ENCODE results near the gene TMOD2. TPM values are rescaled to one million over a fixed set of nuclear protein-coding genes. Genes with fewer than 3 reads are reported as not detected.

TMOD2 gene
- total RNA-seq, 2 experiments from 2014 or later = 5.6 to 6.9 TPM

DNA sequence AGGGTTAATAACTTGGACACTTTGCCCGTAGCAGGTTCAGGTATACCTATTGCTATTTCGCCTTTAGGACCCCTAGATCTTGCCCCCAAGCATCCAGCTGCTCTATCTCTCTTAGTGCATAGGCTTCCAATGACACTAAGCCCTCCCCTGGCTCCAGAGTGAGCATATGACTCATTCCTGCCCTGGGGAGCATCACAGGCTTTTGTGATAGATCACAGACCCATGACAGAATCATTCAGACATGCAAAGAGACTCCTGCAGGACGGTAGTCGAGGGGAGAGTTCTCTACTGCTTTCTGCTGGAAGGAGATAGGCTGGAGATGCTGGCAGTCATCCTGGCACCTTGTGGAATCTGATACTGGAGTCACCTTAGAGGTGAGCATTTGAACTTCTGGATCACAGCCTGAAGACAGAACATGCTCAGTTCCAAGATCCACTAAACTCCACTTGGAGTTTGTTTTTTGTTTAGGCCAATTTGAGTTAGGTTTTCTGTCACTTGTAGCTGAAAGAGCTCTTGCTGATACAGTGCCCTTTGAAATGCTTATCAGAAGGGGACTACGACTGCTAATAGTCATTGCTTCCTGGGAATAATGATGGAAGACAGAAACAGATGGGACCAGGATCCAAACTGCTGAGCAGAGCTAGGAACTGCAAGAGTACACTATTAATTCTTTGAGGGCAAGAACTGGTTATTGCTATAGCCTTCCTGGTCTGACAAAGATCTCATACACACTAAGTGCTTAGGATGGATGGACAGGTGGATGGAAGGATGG is 24.9 kb upstream of the TMOD2 start:
- Histone ChIP-seq H3K36me3 (ENCODE audit: insufficient read depth, low read length) (peaks cover 27% of the 10 kb centered on the region), H3K27ac (ENCODE audit: low read depth in 1 of 2, low read length in 2 of 2) (no peak overlapping the region), H3K27me3 (ENCODE audit: control insufficient read depth in 1 of 2, insufficient read depth in 2 of 2, low read length in 2 of 2) (no peaks in the 10 kb centered on the region), H3K4me3 (ENCODE audit: low read length) (no peak overlapping the region), H3K4me1 (ENCODE audit: insufficient read depth, low read length) (peaks cover 35% of the 10 kb centered on the region), H3K9me3 (ENCODE audit: control insufficient read depth in 1 of 2, insufficient read depth in 1 of 2, low read length in 2 of 2) (no peaks in the 10 kb centered on the region)
- H3K4me1 Mint-ChIP-seq (ENCODE audit: low read depth) = peaks cover 65% of the 10 kb centered on the region
- no peaks in the 10 kb centered on the region for H3K9me3 Mint-ChIP-seq
- intact Hi-C loops (cut with DNase I, micrococcal nuclease) = no loop called here
- peak; percentile 69 for ATAC-seq (ENCODE audit: poor library complexity)
- H3K27ac Mint-ChIP-seq = peak overlapping the region; percentile 62
- H3K27me3 Mint-ChIP-seq = no peaks in the 10 kb centered on the region
- ChIA-PET POLR2A (interaction anchor here (0.6 to 2.6 kb wide), 2 partner anchors 11 to 50 kb away, joined by 3 to 14 read pairs; partner anchors contain the start of gene LYSMD2), CTCF (interaction anchor here (0.9 to 1.9 kb wide), 2 partner anchors 50 to 77 kb away, joined by 3 to 6 read pairs; no protein-coding TSS in a partner anchor)
- peak in 10 of 14 experiments; percentile 7 to 67 (median 25) for DNase-seq
- peak overlapping the region; percentile 52 for H3K4me3 Mint-ChIP-seq
- H3K36me3 Mint-ChIP-seq (ENCODE audit: low read depth) = peaks cover 51% of the 10 kb centered on the region
- TF ChIP-seq, protein P1, sequence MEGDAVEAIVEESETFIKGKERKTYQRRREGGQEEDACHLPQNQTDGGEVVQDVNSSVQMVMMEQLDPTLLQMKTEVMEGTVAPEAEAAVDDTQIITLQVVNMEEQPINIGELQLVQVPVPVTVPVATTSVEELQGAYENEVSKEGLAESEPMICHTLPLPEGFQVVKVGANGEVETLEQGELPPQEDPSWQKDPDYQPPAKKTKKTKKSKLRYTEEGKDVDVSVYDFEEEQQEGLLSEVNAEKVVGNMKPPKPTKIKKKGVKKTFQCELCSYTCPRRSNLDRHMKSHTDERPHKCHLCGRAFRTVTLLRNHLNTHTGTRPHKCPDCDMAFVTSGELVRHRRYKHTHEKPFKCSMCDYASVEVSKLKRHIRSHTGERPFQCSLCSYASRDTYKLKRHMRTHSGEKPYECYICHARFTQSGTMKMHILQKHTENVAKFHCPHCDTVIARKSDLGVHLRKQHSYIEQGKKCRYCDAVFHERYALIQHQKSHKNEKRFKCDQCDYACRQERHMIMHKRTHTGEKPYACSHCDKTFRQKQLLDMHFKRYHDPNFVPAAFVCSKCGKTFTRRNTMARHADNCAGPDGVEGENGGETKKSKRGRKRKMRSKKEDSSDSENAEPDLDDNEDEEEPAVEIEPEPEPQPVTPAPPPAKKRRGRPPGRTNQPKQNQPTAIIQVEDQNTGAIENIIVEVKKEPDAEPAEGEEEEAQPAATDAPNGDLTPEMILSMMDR (IDR thresholded peaks at IDR 0.05) = no peak

GRCh38 chr15:51727141-51727897 is 24.1 kb upstream of the TMOD2 start:
- intact Hi-C loops (cut with DNase I, micrococcal nuclease) = no loop called here
- DNase-seq = peak in 5 of 14 experiments; percentile 12 to 51 (median 29)
- POLR2A ChIA-PET = interaction anchor here (0.6 to 2.6 kb wide), 3 partner anchors 10 to 49 kb away, joined by 3 to 14 read pairs (median 6); partner anchors contain the start of gene LYSMD2
- peaks cover 40% of the 10 kb centered on the region for H3K4me1 ChIP-seq (ENCODE audit: insufficient read depth, low read length)
- ATAC-seq (ENCODE audit: poor library complexity) = peak; percentile 21
- Mint-ChIP-seq H3K4me1 (ENCODE audit: low read depth) (peaks cover 68% of the 10 kb centered on the region), H3K27me3 (no peaks in the 10 kb centered on the region), H3K4me3 (no peak overlapping the region), H3K27ac (peak overlapping the region; percentile 62), H3K9me3 (no peaks in the 10 kb centered on the region), H3K36me3 (ENCODE audit: low read depth) (peaks cover 49% of the 10 kb centered on the region)
- TF ChIP-seq, protein P1 (IDR thresholded peaks at IDR 0.05) = no peak
- no peak overlapping the region for H3K4me3 ChIP-seq (ENCODE audit: low read length)
- CTCF ChIA-PET = interaction anchor here (0.8 to 1.9 kb wide), 4 partner anchors 9 to 77 kb away, joined by 3 to 13 read pairs (median 6); partner anchors contain the start of gene LYSMD2
- peaks cover 19% of the 10 kb centered on the region for H3K36me3 ChIP-seq (ENCODE audit: insufficient read depth, low read length)
- H3K27ac ChIP-seq (ENCODE audit: low read depth in 1 of 2, low read length in 2 of 2) = no peak overlapping the region
- H3K9me3 ChIP-seq (ENCODE audit: control insufficient read depth in 1 of 2, insufficient read depth in 1 of 2, low read length in 2 of 2) = no peaks in the 10 kb centered on the region
- no peaks in the 10 kb centered on the region for H3K27me3 ChIP-seq (ENCODE audit: control insufficient read depth in 1 of 2, insufficient read depth in 2 of 2, low read length in 2 of 2)

- no peaks in the 10 kb centered on the region for H3K27me3 ChIP-seq (ENCODE audit: control insufficient read depth in 1 of 2, insufficient read depth in 2 of 2, low read length in 2 of 2)
- Mint-ChIP-seq H3K9me3 (no peaks in the 10 kb centered on the region), H3K4me1 (ENCODE audit: low read depth) (peaks cover 81% of the 10 kb centered on the region), H3K27me3 (no peaks in the 10 kb centered on the region), H3K27ac (peak overlapping the region; percentile 93), H3K4me3 (peak overlapping the region; percentile 85), H3K36me3 (ENCODE audit: low read depth) (peaks cover 31% of the 10 kb centered on the region)
- TF ChIP-seq, protein P1 (IDR thresholded peaks at IDR 0.05) = no peak
- peak in 11 of 14 experiments; percentile 10 to 84 (median 24) for DNase-seq
- ChIA-PET CTCF (interaction anchor here (0.5 to 3.5 kb wide), 4 partner anchors 43 to 1018 kb away, joined by 3 to 22 read pairs (median 6); no protein-coding TSS in a partner anchor), POLR2A (interaction anchor here (1.1 to 1.5 kb wide), 5 partner anchors 8 to 109 kb away, joined by 3 to 10 read pairs (median 3); partner anchors contain the start of gene DMXL2)
- no peaks in the 10 kb centered on the region for H3K36me3 ChIP-seq (ENCODE audit: insufficient read depth, low read length)
- peak overlapping the region; percentile 84 to 90 for H3K27ac ChIP-seq (ENCODE audit: low read depth in 1 of 2, low read length in 2 of 2)
- peak; percentile 66 for ATAC-seq (ENCODE audit: poor library complexity)
- intact Hi-C loops (cut with DNase I, micrococcal nuclease) = loop anchor here (2.0 to 5.0 kb wide), 2 partner anchors 19 to 36 kb away; partner anchors contain the start of gene TMOD2 (in 1 of the 2)
- H3K4me3 ChIP-seq (ENCODE audit: low read length) = peak overlapping the region; percentile 47
- H3K9me3 ChIP-seq (ENCODE audit: control insufficient read depth in 1 of 2, insufficient read depth in 1 of 2, low read length in 2 of 2) = no peaks in the 10 kb centered on the region
- H3K4me1 ChIP-seq (ENCODE audit: insufficient read depth, low read length) = peaks cover 75% of the 10 kb centered on the region
These were observed 19.7 kb upstream of the TMOD2 start for GRCh38 chr15:51731549-51732267.

Measured in CD4-positive, alpha-beta T cell (primary cell).